ENCODE data around the gene SCNN1B.

Gene SCNN1B

GRCh38 chr16:23401139-23401538, 99.0 kb downstream of the SCNN1B start:
- no peak for TF ChIP-seq CTCF (IDR thresholded peaks at IDR 0.05; ENCODE audit: low read depth, low read length)
- H3K4me3 ChIP-seq (ENCODE audit: low read depth, low read length): no peak overlapping the region

GRCh38 chr16:23402100-23402499, 100.0 kb downstream of the SCNN1B start:
- no peak for TF ChIP-seq CTCF (IDR thresholded peaks at IDR 0.05; ENCODE audit: low read depth, low read length)
- no peak overlapping the region for H3K4me3 ChIP-seq (ENCODE audit: low read depth, low read length)

DNA sequence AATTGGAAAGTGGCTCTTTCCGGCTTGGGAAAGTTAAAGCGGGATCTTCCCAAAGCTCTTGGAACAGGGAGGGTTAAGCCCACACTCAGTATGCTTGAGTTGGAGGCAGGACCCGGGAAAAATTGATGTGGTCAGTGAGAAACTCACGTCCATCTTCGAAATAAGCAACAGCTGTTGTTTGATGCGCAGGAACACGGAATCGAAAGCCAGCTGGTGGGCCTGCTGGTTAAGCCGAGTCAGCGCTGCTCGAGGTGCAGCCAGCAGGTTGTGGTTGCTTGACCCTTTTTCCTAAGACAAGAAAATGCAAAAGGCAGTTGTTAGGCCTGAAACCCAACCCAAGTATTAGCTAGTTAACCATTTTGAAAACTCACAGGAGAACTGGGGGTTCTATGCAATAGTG, 101.4 kb downstream of the SCNN1B start:
- TF ChIP-seq CTCF (IDR thresholded peaks at IDR 0.05; ENCODE audit: low read depth, low read length): no peak
- no peak overlapping the region for H3K4me3 ChIP-seq (ENCODE audit: low read depth, low read length)

DNA sequence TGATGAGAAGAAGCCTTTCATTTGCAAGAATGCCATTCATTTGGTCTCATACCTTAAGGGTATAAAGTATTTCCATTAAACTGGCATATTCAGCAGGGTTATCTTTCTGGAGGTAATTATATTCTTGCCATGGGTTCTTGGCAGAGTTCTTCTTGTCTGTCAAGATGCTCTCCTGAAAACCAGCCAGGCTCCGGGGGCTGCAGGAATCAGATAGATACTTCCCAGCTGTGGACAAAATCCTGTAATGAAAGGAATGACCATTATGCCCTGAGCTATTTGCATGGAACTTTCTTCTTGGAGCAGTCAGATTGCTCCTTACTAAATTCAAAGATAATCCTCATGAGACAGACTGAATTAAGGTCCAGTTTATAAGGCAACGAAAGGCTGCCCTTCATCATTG, 103.9 kb downstream of the SCNN1B start:
- no peak for TF ChIP-seq CTCF (IDR thresholded peaks at IDR 0.05; ENCODE audit: low read depth, low read length)
- H3K4me3 ChIP-seq (ENCODE audit: low read depth, low read length): no peak overlapping the region

DNA sequence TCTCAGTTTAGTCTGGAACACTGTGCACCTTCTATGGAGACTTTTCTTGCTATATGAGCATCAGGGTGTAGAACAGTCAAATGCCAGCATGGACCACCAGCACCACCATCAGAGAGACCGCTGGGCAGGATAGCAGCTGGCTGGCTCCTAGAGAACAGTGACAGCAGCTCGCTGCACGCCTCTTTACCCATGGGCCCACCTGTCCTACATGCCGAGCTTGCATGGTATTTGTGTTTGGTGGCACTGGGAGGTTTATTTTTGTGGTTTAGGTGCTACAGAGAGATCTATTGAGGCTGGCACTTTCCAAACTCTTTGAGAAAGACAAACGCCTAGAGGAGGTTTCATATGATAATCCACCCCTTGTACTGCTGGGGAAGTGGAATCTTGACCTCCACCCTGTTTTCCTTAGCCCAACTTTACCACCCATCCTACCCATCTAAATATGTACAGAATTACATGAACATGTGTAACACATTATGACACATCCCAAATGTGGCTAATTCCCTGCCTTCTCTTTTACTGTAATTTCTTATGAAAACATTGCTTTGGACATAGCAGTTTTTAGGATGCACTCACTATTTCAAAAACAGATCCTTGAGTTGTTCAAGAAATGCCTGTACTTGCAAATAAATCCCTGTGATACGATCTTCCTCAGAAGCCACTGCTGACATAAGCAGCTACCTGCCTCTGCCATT, 104.6 kb downstream of the SCNN1B start:
- no peak overlapping the region for H3K4me3 ChIP-seq (ENCODE audit: low read depth, low read length)
- no peak for TF ChIP-seq CTCF (IDR thresholded peaks at IDR 0.05; ENCODE audit: low read depth, low read length)

GRCh38 chr16:23407436-23408127, 105.5 kb downstream of the SCNN1B start:
- no peak for TF ChIP-seq CTCF (IDR thresholded peaks at IDR 0.05; ENCODE audit: low read depth, low read length)
- H3K4me3 ChIP-seq (ENCODE audit: low read depth, low read length): no peak overlapping the region

- no peak overlapping the region for H3K4me3 ChIP-seq (ENCODE audit: low read depth, low read length)
- no peak for TF ChIP-seq CTCF (IDR thresholded peaks at IDR 0.05; ENCODE audit: low read depth, low read length)
Observed at GRCh38 chr16:23408242-23408822, 106.2 kb downstream of the SCNN1B start.
